HepG2 (cell line): ENCODE results near the gene SCN9A. TPM values are rescaled to one million over a fixed set of nuclear protein-coding genes. Genes with fewer than 3 reads are reported as not detected.
A peak's percentile ranks its signal among the peaks of the same experiment; 100 is the strongest.

Experiments used
- ATAC-seq: fragments of 200-7000 bp; cut with Tn5 transposase; 3 replicates; pipeline ENCODE4 v1.9.1; 2020; ENCODE audit warnings: mild to moderate bottlenecking, moderate library complexity
- BruUV-seq: library from RNA; stranded (reverse); fragments of 400-500 nt; replicated peaks from 2 replicates; lab custom pipeline; 2021; lab: Mats Ljungman, UMichigan
- CTCF ChIA-PET: fragments of 300-600 bp; formaldehyde crosslinking; extraction: SDS; loops from one replicate; lab custom pipeline; 2021; ENCODE audit warnings: low total read pairs, inconsistent platforms, low intra/inter-chr PET ratio; lab: Yijun Ruan, JAX
- POLR2A ChIA-PET: fragments of 350-600 bp; sonication (Branson Sonifier 250); formaldehyde crosslinking; loops from one replicate; lab custom pipeline; 2020; ENCODE audit warnings: antibody characterized with exemption, inconsistent platforms; lab: Yijun Ruan, JAX
- DNase-seq: peaks from one replicate; pipeline ENCODE4 v3.0.0-alpha.2; 2015; ENCODE audit warnings: low spot score
- FAIRE-seq: peaks from 3 replicates; lab custom pipeline; 2011; peaks lifted over from hg19 to GRCh38; lab: Jason Lieb, UNC
- H2AFZ ChIP-seq: one replicate; pipeline ENCODE4 v1.6.1; 2011; ENCODE audit warnings: low read length, inconsistent platforms
- H3K27ac ChIP-seq: fragments of 300-600 bp; 3 replicates; pipeline ENCODE4 v1.8.0; 2011; ENCODE audit warnings: mixed run types, mild to moderate bottlenecking, mixed read lengths, low read length, inconsistent platforms; ENCODE audit not compliant: insufficient read depth; ENCODE audit errors: extremely low read length
- H3K27me3 ChIP-seq, 2 experiments: fragments of 200-600 bp in 1 of 2; 2 replicates in 1 of 2; 3 replicates in 1 of 2; pipeline versions ENCODE4 v1.6.0 to v1.8.0; 2011; ENCODE audit warnings: low read length in 2 of 2, mild to moderate bottlenecking in 2 of 2, moderate library complexity in 2 of 2, inconsistent platforms in 1 of 2; ENCODE audit not compliant: insufficient read depth in 2 of 2, control insufficient read depth in 1 of 2
- H3K36me3 ChIP-seq, 2 experiments: fragments of 200-600 bp in 1 of 2; replicated peaks in 1 of 2; 2 replicates in 1 of 2; 3 replicates in 1 of 2; pipeline versions ENCODE4 v1.5.1 to v1.8.0; 2011; ENCODE audit warnings: low read length in 2 of 2, inconsistent platforms in 1 of 2; ENCODE audit not compliant: insufficient read depth in 2 of 2, control insufficient read depth in 1 of 2
- H3K4me1 ChIP-seq: 2 replicates; pipeline ENCODE4 v1.5.1; 2012; ENCODE audit warnings: low read length, inconsistent platforms; ENCODE audit not compliant: insufficient read depth
- H3K4me2 ChIP-seq: 2 replicates; pipeline ENCODE4 v1.6.0; 2011; ENCODE audit warnings: low read depth, low read length, inconsistent platforms
- H3K4me3 ChIP-seq, 3 experiments: fragments of 200-600 bp in 1 of 3; sonication (generic), shearing (Covaris generic) in 1 of 3; replicated peaks in 1 of 3; 2 replicates each; pipeline ENCODE4 v1.5.1; 2011 to 2016; ENCODE audit warnings: low read length in 3 of 3, inconsistent platforms in 2 of 3, low read depth in 2 of 3, mild to moderate bottlenecking in 2 of 3, control low read depth in 1 of 3, mixed read lengths in 1 of 3; ENCODE audit not compliant: insufficient read depth in 1 of 3
- H3K79me2 ChIP-seq: one replicate; pipeline ENCODE4 v1.6.1; 2011; ENCODE audit warnings: low read length, inconsistent platforms; ENCODE audit not compliant: insufficient read depth
- H3K9ac ChIP-seq: 2 replicates; pipeline ENCODE4 v1.6.0; 2011; ENCODE audit warnings: mild to moderate bottlenecking, low read depth, low read length, inconsistent platforms; ENCODE audit not compliant: insufficient read depth
- H3K9me3 ChIP-seq: 2 replicates; pipeline ENCODE4 v1.5.1; 2012; ENCODE audit warnings: mild to moderate bottlenecking, low read length
- H4K20me1 ChIP-seq: 2 replicates; pipeline ENCODE4 v1.6.0; 2011; ENCODE audit warnings: inconsistent platforms, mild to moderate bottlenecking, low read length, moderate library complexity; ENCODE audit not compliant: insufficient read depth
- ERF ChIP-seq: IDR thresholded peaks from 2 replicates; pipeline ENCODE4 v1.6.1; 2018; ENCODE audit warnings: missing biosample characterization, missing genetic modification reagents
- FOXA3 ChIP-seq: IDR thresholded peaks from 2 replicates; pipeline ENCODE4 v1.6.1; 2016; ENCODE audit warnings: missing genetic modification reagents, missing compliant biosample characterization
- MAFK ChIP-seq, 2 experiments: IDR thresholded peaks in 1 of 2; conservative IDR thresholded peaks in 1 of 2; 2 replicates each; pipeline ENCODE4 v1.6.1; 2011; ENCODE audit warnings: improper control_type of control experiment in 2 of 2, low read length in 2 of 2
- RFX1 ChIP-seq: fragments of 450-650 bp; IDR thresholded peaks from 2 replicates; pipeline ENCODE4 v1.6.1; 2017
- ZFP90 ChIP-seq: sonication (generic); formaldehyde crosslinking; IDR thresholded peaks from 2 replicates; pipeline ENCODE4 v1.8.0; 2022; ENCODE audit warnings: missing genetic modification reagents, mild to moderate bottlenecking, inconsistent platforms, borderline replicate concordance
- ZKSCAN1 ChIP-seq: fragments of 150-350 bp; IDR thresholded peaks from 2 replicates; pipeline ENCODE4 v1.6.1; 2014; ENCODE audit warnings: low read length
- ZNF432 ChIP-seq: sonication (generic); formaldehyde crosslinking; IDR thresholded peaks from 2 replicates; pipeline ENCODE4 v1.5.0; 2020; ENCODE audit warnings: missing genetic modification reagents, mild to moderate bottlenecking, borderline replicate concordance
- ZNF619 ChIP-seq: sonication (generic); formaldehyde crosslinking; IDR thresholded peaks from 2 replicates; pipeline ENCODE4 v1.4.0; 2020; ENCODE audit warnings: mild to moderate bottlenecking, missing genetic modification reagents
- ZNF660 ChIP-seq: sonication (generic); formaldehyde crosslinking; IDR thresholded peaks from 2 replicates; pipeline ENCODE4 v1.5.1; 2020; ENCODE audit warnings: mild to moderate bottlenecking, low read depth, missing genetic modification reagents, borderline replicate concordance
- ZNF816 ChIP-seq: sonication (generic); formaldehyde crosslinking; IDR thresholded peaks from 2 replicates; pipeline ENCODE4 v1.8.0; 2022; ENCODE audit warnings: missing genetic modification reagents, mild to moderate bottlenecking, borderline replicate concordance
- in situ Hi-C: cut with HindIII; loops from 2 replicates; pipeline ENCODE4 v1.10.0; 2017; ENCODE audit warnings: low pct_unique_long_range_greater_than_20kb; ENCODE audit not compliant: extremely low pct_ligation_motif_present
- intact Hi-C: fragments of 100-400 bp; cut with micrococcal nuclease; formaldehyde crosslinking; loops from one replicate; pipeline ENCODE4 v1.10.0; 2022; ENCODE audit not compliant: unreplicated experiment
- polyA plus RNA-seq, 8 experiments: library from polyadenylated mRNA; depleted of rRNA in 3 of 8; stranded (reverse) in 7 of 8; unstranded in 1 of 8; fragments of >200 nt; fragmentation: Illumina TruSeq in 4 of 8; extraction: Trizol in 4 of 8; gene quantifications; 2 replicates each; pipeline versions ENCODE4 v1.2.1 to v1.2.3, GENCODE V29; 2011 to 2016; ENCODE audit warnings: low read depth in 4 of 8, missing spikeins in 1 of 8, mixed read lengths in 1 of 8; ENCODE audit not compliant: insufficient read depth in 1 of 8
- total RNA-seq, 5 experiments: library from RNA; depleted of rRNA; stranded (reverse); fragments of >200 nt; fragmentation: Illumina TruSeq; extraction: Trizol; gene quantifications; 2 replicates each; pipeline ENCODE4 v1.2.3, GENCODE V29; 2016; ENCODE audit warnings: low read depth in 1 of 5
- TF ChIP-seq, protein P1 (sequence below): IDR thresholded peaks from 2 replicates; pipeline ENCODE4 v1.6.1; 2016
- TF ChIP-seq, protein P2 (sequence below): sonication (generic); formaldehyde crosslinking; IDR thresholded peaks from 2 replicates; pipeline ENCODE4 v1.5.0; 2020; ENCODE audit warnings: missing genetic modification reagents, mild to moderate bottlenecking, borderline replicate concordance
- TF ChIP-seq, protein P3 (sequence below): sonication (generic); formaldehyde crosslinking; IDR thresholded peaks from 2 replicates; pipeline ENCODE4 v1.4.0; 2020; ENCODE audit warnings: missing genetic modification reagents
- TF ChIP-seq, protein P4 (sequence below): sonication (generic); formaldehyde crosslinking; IDR thresholded peaks from 2 replicates; pipeline ENCODE4 v1.4.0; 2020; ENCODE audit warnings: missing genetic modification reagents, borderline replicate concordance

Gene SCN9A
- total and polyA plus RNA-seq, 2 of the 13 experiments (the other 11 are each of a cell fraction or from before 2014, with no cell fraction given): 15.3 to 24.3 TPM

DNA sequence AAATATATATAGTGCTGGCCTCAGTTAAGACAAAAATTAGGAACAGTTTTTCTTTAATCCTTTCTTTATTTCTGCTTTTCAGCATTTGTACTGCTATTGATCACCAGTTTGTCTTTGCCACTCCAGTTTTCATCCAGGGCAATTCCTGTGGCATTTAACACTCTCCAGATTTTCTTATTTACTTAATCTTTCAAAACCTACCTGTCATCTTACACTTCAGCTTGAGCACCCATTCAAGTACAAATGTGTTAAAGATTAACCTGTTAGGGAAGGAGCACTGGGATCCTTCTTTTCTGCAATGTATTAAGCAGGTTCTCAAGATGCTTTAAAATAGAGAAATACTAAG lies 146.1 kb downstream of the SCN9A start (continued):
- peak in 1 of 2 experiments; percentile 6; a peak in 1 of 4 replicates for TF ChIP-seq MAFK (conservative IDR thresholded peaks at IDR 0.05 in 1 of 2, IDR thresholded peaks at IDR 0.05 in 1 of 2; ENCODE audit: low read length in 2 of 2)
- 0 out of 2 replicates have a peak, but pooled peaks have one; percentile 4 for TF ChIP-seq ZFP90 (CRISPR knock-in tag)
- TF ChIP-seq FOXA3 (CRISPR knock-in tag): peak; percentile 78; the same call in 1 of the 2 replicates
- 0 out of 2 replicates have a peak, but pooled peaks have one; percentile 54 for TF ChIP-seq ZNF816 (CRISPR knock-in tag)
- TF ChIP-seq ZNF432 (CRISPR knock-in tag): no peak

DNA sequence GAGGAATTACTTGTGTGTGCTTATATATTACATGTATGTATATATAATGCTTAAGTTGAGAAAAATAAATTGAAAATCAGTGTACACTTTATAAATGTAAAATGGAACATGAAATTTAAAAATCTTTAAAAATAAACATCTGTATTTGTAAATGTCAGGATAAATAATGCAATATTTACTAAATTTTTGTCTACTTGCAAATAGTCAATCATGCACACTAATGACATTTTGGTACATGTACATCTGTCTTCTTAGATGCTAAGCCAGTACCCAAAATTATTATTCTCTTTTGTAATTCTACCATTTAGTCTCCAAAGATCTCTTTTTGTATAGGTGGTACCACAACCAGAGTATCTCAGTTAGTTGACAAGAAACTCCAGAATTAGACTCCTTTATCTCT lies 151.5 kb downstream of the SCN9A start:
- no TSS peak for BruUV-seq
- H3K9me3 ChIP-seq: no peaks in the 10 kb centered on the region
- no peak overlapping the region for H3K4me3 ChIP-seq
- H3K27me3 ChIP-seq: no peaks in the 10 kb centered on the region
- in situ Hi-C loops: no loop called here
- no peak overlapping the region for H2AFZ ChIP-seq
- no peak overlapping the region for H3K27ac ChIP-seq
- intact Hi-C loops: no loop called here
- FAIRE-seq (no peak), DNase-seq (no peak), ATAC-seq (no peak)
- H3K4me2 ChIP-seq: no peak overlapping the region
- H3K36me3 ChIP-seq: peaks cover 0 to 3% of the 10 kb centered on the region in 2 experiments; a peak in 2 of 5 replicates
- ChIA-PET CTCF (no interaction called here), POLR2A (no interaction called here)
- no peaks in the 10 kb centered on the region for H4K20me1 ChIP-seq
- no peaks in the 10 kb centered on the region for H3K79me2 ChIP-seq
- H3K9ac ChIP-seq: no peak overlapping the region
- peaks cover 8% of the 10 kb centered on the region for H3K4me1 ChIP-seq
- TF ChIP-seq, protein P1, sequence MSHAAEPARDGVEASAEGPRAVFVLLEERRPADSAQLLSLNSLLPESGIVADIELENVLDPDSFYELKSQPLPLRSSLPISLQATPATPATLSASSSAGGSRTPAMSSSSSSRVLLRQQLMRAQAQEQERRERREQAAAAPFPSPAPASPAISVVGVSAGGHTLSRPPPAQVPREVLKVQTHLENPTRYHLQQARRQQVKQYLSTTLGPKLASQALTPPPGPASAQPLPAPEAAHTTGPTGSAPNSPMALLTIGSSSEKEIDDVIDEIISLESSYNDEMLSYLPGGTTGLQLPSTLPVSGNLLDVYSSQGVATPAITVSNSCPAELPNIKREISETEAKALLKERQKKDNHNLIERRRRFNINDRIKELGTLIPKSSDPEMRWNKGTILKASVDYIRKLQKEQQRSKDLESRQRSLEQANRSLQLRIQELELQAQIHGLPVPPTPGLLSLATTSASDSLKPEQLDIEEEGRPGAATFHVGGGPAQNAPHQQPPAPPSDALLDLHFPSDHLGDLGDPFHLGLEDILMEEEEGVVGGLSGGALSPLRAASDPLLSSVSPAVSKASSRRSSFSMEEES (CRISPR knock-in tag): no peak
- TF ChIP-seq, protein P2, sequence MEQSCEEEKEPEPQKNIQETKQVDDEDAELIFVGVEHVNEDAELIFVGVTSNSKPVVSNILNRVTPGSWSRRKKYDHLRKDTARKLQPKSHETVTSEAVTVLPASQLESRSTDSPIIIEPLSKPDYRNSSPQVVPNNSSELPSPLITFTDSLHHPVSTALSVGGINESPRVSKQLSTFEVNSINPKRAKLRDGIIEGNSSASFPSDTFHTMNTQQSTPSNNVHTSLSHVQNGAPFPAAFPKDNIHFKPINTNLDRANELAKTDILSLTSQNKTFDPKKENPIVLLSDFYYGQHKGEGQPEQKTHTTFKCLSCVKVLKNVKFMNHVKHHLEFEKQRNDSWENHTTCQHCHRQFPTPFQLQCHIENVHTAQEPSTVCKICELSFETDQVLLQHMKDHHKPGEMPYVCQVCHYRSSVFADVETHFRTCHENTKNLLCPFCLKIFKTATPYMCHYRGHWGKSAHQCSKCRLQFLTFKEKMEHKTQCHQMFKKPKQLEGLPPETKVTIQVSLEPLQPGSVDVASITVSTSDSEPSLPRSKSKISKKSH (CRISPR knock-in tag): no peak
- TF ChIP-seq ZKSCAN1: no peak
- no peak for TF ChIP-seq ZNF619 (CRISPR knock-in tag)
- TF ChIP-seq, protein P3, sequence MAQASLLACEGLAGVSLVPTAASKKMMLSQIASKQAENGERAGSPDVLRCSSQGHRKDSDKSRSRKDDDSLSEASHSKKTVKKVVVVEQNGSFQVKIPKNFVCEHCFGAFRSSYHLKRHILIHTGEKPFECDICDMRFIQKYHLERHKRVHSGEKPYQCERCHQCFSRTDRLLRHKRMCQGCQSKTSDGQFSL: no peak
- TF ChIP-seq RFX1: no peak
- TF ChIP-seq ZNF660 (CRISPR knock-in tag): no peak
- TF ChIP-seq, protein P4, sequence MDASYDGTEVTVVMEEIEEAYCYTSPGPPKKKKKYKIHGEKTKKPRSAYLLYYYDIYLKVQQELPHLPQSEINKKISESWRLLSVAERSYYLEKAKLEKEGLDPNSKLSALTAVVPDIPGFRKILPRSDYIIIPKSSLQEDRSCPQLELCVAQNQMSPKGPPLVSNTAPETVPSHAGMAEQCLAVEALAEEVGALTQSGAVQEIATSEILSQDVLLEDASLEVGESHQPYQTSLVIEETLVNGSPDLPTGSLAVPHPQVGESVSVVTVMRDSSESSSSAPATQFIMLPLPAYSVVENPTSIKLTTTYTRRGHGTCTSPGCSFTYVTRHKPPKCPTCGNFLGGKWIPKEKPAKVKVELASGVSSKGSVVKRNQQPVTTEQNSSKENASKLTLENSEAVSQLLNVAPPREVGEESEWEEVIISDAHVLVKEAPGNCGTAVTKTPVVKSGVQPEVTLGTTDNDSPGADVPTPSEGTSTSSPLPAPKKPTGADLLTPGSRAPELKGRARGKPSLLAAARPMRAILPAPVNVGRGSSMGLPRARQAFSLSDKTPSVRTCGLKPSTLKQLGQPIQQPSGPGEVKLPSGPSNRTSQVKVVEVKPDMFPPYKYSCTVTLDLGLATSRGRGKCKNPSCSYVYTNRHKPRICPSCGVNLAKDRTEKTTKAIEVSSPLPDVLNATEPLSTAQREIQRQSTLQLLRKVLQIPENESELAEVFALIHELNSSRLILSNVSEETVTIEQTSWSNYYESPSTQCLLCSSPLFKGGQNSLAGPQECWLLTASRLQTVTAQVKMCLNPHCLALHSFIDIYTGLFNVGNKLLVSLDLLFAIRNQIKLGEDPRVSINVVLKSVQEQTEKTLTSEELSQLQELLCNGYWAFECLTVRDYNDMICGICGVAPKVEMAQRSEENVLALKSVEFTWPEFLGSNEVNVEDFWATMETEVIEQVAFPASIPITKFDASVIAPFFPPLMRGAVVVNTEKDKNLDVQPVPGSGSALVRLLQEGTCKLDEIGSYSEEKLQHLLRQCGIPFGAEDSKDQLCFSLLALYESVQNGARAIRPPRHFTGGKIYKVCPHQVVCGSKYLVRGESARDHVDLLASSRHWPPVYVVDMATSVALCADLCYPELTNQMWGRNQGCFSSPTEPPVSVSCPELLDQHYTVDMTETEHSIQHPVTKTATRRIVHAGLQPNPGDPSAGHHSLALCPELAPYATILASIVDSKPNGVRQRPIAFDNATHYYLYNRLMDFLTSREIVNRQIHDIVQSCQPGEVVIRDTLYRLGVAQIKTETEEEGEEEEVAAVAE (CRISPR knock-in tag): no peak
- no peak for TF ChIP-seq ERF
- TF ChIP-seq MAFK (conservative IDR thresholded peaks at IDR 0.05 in 1 of 2, IDR thresholded peaks at IDR 0.05 in 1 of 2; ENCODE audit: low read length in 2 of 2): peak; percentile 20 to 53; a peak in 3 of 4 replicates
